Activated B cell treated with CpG ODN at 0.5 μM for 24 hours (primary cell): ENCODE data around the gene INO80C. TPM values are rescaled to one million over a fixed set of nuclear protein-coding genes. Genes with fewer than 3 reads are reported as not detected.

ENCODE experiments used
- ATAC-seq: fragments of 200-7000 bp; cut with Tn5 transposase; one replicate; pipeline ENCODE4 v1.10.0; 2021; ENCODE audit warnings: low read depth, mild to moderate bottlenecking, moderate library complexity
- CTCF ChIA-PET: fragments of 350-600 bp; sonication (Branson Sonifier 250); formaldehyde crosslinking; loops from one replicate; lab custom pipeline; 2021; ENCODE audit warnings: antibody characterized with exemption; lab: Charles Lee
- POLR2A ChIA-PET: fragments of 350-600 bp; sonication (Branson Sonifier 250); formaldehyde crosslinking; loops from one replicate; lab custom pipeline; 2021; ENCODE audit warnings: antibody characterized with exemption; lab: Charles Lee
- DNase-seq: peaks from one replicate; pipeline ENCODE4 v3.0.0; 2022
- H3K27ac Mint-ChIP-seq: one replicate; pipeline ENCODE4 v1.8.0; 2020; ENCODE audit warnings: mixed read lengths
- H3K27me3 Mint-ChIP-seq: one replicate; pipeline ENCODE4 v1.8.0; 2021; ENCODE audit warnings: mixed read lengths
- H3K36me3 Mint-ChIP-seq: one replicate; pipeline ENCODE4 v1.8.0; 2021; ENCODE audit warnings: low read depth, mixed read lengths
- H3K4me1 Mint-ChIP-seq: one replicate; pipeline ENCODE4 v1.8.0; 2021; ENCODE audit warnings: mixed read lengths
- H3K4me3 Mint-ChIP-seq: one replicate; pipeline ENCODE4 v1.8.0; 2020; ENCODE audit warnings: mild to moderate bottlenecking, mixed read lengths
- H3K9me3 Mint-ChIP-seq: one replicate; pipeline ENCODE4 v1.8.0; 2020; ENCODE audit warnings: mixed read lengths
- CTCF ChIP-seq: fragments of 200-600 bp; IDR thresholded peaks from one replicate; pipeline ENCODE4 v1.8.0; 2022; ENCODE audit warnings: antibody characterized with exemption, mild to moderate bottlenecking
- intact Hi-C: fragments of 100-400 bp; cut with micrococcal nuclease; formaldehyde crosslinking; loops from one replicate; pipeline ENCODE4 v1.15.1; 2024
- total RNA-seq: library from RNA; stranded (reverse); gene quantifications from 2 replicates; pipeline ENCODE4 v1.2.3, GENCODE V29; 2022

Gene INO80C
- total RNA-seq, 1 donor from 2014 or later, result 31.6 TPM

GRCh38 chr18:35516351-35516750 lies 18.6 kb upstream of the INO80C start:
- no peak overlapping the region for H3K4me3 Mint-ChIP-seq
- H3K9me3 Mint-ChIP-seq, result no peaks in the 10 kb centered on the region
- peaks cover 10% of the 10 kb centered on the region for H3K4me1 Mint-ChIP-seq
- ATAC-seq (no peak), DNase-seq (no peak)
- no peak overlapping the region for H3K27ac Mint-ChIP-seq
- no peak for TF ChIP-seq CTCF
- no peaks in the 10 kb centered on the region for H3K36me3 Mint-ChIP-seq
- ChIA-PET CTCF (no interaction called here), POLR2A (no interaction called here)
- H3K27me3 Mint-ChIP-seq, result no peaks in the 10 kb centered on the region
- intact Hi-C loops, result loop anchor here (5.0 kb wide), 1 partner anchor 41 kb away; no protein-coding TSS in a partner anchor

- Mint-ChIP-seq H3K36me3 (no peaks in the 10 kb centered on the region), H3K27me3 (no peaks in the 10 kb centered on the region), H3K9me3 (no peaks in the 10 kb centered on the region), H3K27ac (no peak overlapping the region), H3K4me3 (no peak overlapping the region), H3K4me1 (peaks cover 13% of the 10 kb centered on the region)
- intact Hi-C loops, result loop anchor here (5.0 kb wide), 1 partner anchor 42 kb away; no protein-coding TSS in a partner anchor
- no peak for TF ChIP-seq CTCF
- POLR2A ChIA-PET, result no interaction called here
- CTCF ChIA-PET, result no interaction called here
- DNase-seq, result no peak
- no peak for ATAC-seq
Observed at GRCh38 chr18:35515460-35516130, 17.8 kb upstream of the INO80C start.

GRCh38 chr18:35514752-35515459 lies 17.1 kb upstream of the INO80C start:
- Mint-ChIP-seq H3K36me3 (no peaks in the 10 kb centered on the region), H3K4me1 (peaks cover 13% of the 10 kb centered on the region), H3K27ac (no peak overlapping the region), H3K9me3 (no peaks in the 10 kb centered on the region), H3K4me3 (no peak overlapping the region), H3K27me3 (no peaks in the 10 kb centered on the region)
- ChIA-PET POLR2A (no interaction called here), CTCF (no interaction called here)
- ATAC-seq (no peak), DNase-seq (no peak)
- intact Hi-C loops, result loop anchor here (5.0 kb wide), 4 partner anchors 42 to 473 kb away; partner anchors contain the start of gene MAPRE2
- TF ChIP-seq CTCF, result no peak

- Mint-ChIP-seq H3K27ac (no peak overlapping the region), H3K27me3 (no peaks in the 10 kb centered on the region), H3K4me1 (peaks cover 13% of the 10 kb centered on the region), H3K4me3 (no peak overlapping the region), H3K36me3 (no peaks in the 10 kb centered on the region), H3K9me3 (no peaks in the 10 kb centered on the region)
- intact Hi-C loops, result loop anchor here (5.0 kb wide), 3 partner anchors 47 to 472 kb away; partner anchors contain the start of gene MAPRE2
- ChIA-PET CTCF (no interaction called here), POLR2A (no interaction called here)
- no peak for DNase-seq
- no peak for TF ChIP-seq CTCF
- no peak for ATAC-seq
Observed at GRCh38 chr18:35514283-35514682, 16.5 kb upstream of the INO80C start.
